Stimulated activated CD4-positive, alpha-beta T cell treated with anti-CD3 and anti-CD28 coated beads, Interleukin-4, amount 100 ng/mL, for 4 hours (primary cell): ENCODE data around the gene BEAN1.
A peak's percentile ranks its signal among the peaks of the same experiment; 100 is the strongest.
"Not testable (repeated sequence)": the region's sequence is repeated elsewhere in the genome, so short reads cannot be mapped to it uniquely, and the experiment has no call there.

Experiments used
- DNase-seq, 2 experiments: peaks; one replicate each; pipeline ENCODE4 v3.0.0-alpha.2; 2020

The BEAN1 gene

DNA sequence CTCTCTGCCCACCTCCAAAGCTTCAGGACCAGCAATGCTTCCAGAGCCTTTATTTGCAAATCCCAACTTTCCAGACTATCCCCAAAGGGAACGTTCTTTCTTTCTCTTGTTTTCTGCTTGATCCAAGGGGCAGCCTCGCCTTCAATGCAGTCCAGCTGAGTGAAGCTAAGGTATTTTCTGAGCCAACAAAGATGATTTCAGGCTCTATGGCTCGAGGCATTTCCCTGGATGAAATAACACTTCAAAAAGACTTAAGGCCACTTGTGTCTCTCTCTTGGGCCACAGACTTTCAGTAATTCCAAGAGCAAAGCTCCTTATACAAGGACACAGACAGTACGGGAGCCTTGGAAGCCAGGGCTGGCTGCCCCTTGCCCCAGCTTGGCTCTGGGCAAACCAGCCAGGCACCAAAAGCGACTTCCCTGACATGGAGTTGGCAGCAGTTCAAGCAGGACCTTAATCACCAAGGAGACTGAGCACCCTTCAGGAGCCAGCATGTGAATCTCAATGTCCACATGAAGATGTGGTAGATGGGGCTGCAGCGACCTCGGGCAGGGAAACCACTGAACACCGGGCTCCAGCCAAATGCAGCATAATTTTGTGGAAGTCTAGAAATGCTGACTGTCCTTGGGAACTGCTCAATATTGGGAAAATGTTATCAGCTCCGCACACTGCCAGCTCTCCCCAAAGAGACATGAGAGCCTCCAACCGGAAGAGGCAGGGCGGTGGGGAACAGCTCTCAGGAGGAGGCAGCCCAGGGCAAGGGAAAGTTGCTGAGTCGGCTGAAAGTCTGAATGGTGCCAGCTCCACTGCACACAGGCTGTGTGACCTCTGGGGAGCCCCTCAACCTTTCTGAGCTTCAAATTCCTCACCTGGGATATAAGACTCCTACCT lies 83.9 kb downstream of the BEAN1 start:
- DNase-seq: no peak

DNA sequence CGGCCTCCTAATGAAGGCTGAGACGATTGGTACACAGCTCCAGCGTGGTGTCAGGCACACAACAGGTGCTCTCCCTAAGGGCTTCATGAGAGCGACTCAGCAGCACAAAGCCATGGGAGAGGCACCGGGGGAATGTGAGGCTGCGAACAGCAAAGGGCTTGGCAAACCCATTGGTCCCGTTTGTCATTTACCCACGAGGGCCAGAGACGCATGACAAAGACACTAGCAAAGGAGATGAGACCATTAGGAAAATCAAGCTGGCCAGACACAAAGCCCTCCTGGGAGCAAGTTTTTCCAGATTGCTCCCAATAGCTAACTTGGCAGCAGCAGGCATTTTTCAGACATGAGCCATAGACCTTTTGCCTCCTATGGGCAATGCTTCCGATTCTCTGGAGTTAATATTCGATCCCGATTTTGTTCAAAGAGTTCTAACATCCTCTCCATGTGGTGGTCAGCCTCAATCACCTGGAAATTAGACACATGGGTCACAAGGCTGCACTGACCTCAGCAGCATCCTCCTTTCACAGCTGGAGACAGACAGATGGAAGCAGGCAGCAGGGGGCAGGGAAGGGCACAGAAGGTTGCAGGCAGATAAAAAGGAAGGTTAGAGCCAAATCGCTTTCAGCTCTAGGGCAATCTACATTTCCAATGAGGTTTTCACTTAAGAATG lies 84.6 kb downstream of the BEAN1 start:
- DNase-seq: no peak

- no peak for DNase-seq
Measured at GRCh38 chr16:66512272-66513110, 85.4 kb downstream of the BEAN1 start.

DNA sequence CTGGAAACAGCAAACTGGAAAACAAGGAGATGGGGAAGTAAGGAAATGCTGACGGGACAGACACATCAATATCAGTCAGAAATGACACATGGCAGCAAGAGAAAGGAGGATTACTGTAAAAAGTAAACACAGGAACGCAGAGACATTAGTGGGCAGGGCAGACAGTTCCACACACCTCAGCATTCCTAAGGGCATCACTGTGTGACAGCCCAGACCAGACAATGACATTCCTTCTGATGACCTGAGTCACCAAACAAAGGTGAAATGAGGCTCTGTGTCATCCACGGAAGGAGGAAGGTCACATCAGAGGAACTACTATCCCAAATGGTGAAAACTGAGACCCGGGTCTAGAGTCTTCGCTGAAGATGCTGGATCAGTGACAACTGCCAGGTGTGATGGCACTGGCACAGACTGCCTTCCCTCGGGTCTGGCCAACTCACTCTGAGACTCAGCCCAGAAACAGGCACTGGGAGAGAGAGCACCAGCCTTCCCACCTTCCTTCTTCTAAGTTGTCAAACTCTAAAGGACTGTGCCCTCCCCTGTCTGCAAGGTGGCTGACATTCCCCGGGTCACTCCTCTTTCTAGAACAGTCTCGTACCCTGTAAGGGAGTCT lies 86.1 kb downstream of the BEAN1 start:
- no peak for DNase-seq

DNA sequence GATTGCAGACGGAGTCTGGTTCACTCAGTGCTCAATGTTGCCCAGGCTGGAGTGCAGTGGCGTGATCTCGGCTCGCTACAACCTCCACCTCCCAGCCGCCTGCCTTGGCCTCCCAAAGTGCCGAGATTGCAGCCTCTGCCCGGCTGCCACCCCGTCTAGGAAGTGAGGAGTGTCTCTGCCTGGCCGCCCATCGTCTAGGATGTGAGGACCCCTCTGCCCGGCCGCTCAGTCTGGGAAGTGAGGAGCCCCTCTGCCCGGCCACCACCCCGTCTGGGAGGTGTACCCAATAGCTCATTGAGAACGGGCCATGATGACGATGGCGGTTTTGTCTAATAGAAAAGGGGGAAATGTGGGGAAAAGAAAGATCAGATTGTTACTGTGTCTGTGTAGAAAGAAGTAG lies 87.3 kb downstream of the BEAN1 start:
- not testable (repeated sequence) for DNase-seq

DNA sequence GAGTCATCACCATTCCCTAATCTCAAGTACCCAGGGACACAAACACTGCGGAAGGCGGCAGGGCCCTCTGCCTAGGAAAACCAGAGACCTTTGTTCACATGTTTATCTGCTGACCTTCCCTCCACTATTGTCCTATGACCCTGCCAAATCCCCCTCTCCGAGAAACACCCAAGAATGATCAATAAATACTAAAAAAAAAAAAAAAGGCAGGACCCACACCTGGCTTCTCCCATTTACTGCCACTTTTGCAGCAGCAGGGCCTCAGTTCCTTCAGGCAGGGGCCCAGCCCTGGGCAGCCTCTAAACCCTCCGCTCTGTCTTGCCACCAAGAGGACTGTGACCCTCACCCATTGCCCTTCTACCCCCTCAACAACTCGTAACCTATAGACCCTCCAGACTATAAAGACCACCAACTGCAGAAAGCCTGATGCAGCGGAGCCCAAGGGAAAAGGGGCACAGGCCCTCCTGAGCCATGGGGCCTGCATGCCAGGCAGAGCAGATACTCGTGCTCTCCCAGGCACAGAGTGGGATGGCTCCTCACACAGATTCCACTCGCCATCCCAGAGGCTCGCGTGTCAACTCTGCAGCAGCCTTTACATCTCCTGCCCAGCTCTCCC lies 88.0 kb downstream of the BEAN1 start:
- not testable (repeated sequence) for DNase-seq

DNA sequence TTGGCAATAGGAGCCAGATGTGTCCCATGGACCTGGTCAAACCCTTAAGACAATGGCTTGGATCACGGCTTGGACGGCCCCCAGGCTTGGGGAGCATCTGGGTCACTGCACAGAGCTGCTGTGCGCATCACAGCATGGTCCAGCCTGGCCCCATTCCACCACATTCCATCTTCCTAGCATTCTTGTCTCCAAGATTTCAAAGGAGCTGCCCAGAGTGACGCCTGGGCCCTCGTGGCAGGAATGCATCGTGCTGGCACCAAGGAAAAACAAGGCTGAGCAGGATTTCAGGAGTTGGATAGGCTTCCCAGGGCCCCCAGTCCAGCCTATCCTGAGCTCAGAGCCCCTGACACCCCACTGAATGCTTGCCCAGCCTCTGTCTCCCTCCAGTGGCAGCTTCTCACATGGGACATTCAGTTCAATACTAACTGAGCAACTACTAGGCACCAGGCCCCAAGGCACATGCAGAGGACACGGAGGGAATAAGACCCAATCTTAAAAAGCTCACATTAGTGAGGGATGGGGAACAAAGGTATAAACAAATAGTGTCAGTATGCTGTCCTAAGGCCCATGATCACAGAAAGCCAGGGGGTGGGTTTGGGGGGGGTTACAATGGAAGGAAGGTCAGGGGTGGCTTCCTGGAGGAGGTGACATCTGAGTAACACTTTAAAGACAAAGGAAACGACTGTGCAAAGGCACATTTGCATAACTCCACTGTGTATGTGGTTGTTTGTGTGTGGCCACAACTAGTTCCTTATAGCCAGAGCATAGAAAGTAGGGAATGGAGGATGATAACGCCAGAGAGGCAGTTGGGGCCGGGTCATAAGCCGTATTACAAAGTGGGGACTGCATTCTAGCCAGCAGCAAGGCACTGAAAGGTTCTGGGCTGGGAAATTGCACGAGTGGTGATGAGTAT lies 88.8 kb downstream of the BEAN1 start:
- DNase-seq: no peak

DNA sequence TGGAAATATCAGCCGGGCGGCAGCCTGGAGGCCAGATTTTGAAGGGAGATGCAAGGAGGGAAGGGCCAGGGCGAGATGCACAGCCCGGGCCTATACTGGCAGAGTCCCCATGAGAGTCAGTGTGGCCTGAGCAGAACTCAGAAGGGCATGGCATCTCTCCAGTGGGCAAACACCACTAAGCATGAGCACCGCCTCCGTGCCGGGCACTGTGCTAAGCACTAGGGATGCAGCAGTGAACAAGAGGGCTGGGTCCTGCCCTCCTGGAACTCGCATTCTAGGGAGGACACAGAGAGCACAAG lies 89.4 kb downstream of the BEAN1 start:
- no peak for DNase-seq

DNA sequence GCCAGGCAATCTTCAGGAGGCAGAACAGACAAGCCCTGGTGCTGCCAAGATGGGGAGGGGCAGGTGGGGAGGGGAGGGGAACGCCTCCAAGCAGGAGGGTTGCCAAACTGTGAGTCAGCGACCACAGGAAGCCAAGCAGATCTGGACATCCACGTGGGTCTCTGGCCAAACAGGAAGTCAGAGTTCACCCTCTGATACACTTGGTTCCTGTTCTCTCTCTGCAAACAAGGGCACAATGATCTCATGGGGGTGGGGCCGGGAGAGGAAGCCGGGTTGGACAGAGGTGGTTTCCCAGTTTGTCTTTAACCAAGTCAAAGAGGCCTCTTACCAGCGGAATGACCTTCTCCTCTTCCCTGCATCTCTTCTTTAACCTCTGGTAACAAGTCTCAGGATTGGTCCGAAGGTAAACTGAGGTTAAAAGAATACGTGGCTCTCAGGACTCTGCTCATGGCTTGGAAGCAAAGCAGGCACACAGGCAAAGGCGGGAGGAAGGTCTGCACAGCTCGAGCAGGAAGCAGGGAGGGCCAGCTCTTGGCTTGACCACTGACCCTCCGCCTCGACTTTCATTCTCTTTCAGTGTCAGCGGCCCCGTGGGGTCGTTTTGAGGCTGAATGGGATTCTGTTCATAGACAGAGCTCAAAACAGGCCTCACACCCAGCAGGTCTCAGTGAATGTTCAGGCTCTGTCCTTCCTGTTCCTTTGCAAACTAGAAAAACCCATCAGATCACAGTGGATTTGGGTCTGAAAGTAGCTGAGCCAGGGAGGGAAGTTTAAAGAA lies 89.9 kb downstream of the BEAN1 start:
- DNase-seq: peak; percentile 52 to 69

GRCh38 chr16:66517586-66518263 lies 90.6 kb downstream of the BEAN1 start:
- no peak for DNase-seq

DNA sequence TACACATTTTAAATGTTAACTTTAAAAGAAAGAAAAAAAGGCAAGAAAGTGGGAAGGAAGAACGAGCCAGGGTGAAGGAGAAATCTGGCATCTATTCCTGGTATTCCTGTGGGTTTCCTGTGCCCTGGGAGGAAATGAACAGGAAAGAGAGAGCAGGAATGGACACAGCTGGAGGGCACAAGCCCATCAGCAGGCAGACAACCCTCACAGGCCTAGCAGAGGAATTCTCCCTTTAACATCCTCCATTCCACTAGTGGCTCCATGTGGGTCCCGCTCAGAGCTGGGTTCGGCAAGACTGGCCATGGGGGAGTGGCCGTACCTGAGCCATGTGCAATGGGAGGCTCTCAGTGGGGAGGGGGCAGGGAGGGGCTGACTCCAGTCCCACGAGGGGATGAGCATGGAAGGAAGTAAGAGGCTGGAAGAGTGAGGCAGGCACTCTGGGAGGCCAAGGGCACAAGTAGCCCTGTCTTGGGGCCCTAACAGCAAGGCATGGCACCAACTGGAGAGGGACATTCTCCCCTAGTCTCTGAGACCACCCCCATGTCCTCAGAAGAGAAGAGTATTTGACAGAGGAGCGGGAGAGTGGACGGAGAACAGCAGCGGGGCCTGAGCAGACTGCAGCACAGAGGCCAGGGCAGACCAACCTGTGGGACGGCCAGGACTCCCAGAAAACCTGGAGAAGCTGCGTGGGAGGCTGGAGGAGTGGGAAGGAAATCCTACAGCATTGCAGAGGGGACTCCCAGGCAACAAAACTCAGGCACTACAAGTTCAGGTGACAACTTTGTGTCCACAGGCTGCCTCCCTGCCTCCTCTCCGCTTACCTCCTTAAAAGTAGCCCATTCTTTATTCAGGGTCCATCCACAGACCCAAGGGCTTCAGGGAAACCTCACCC lies 92.6 kb downstream of the BEAN1 start:
- no peak for DNase-seq

DNA sequence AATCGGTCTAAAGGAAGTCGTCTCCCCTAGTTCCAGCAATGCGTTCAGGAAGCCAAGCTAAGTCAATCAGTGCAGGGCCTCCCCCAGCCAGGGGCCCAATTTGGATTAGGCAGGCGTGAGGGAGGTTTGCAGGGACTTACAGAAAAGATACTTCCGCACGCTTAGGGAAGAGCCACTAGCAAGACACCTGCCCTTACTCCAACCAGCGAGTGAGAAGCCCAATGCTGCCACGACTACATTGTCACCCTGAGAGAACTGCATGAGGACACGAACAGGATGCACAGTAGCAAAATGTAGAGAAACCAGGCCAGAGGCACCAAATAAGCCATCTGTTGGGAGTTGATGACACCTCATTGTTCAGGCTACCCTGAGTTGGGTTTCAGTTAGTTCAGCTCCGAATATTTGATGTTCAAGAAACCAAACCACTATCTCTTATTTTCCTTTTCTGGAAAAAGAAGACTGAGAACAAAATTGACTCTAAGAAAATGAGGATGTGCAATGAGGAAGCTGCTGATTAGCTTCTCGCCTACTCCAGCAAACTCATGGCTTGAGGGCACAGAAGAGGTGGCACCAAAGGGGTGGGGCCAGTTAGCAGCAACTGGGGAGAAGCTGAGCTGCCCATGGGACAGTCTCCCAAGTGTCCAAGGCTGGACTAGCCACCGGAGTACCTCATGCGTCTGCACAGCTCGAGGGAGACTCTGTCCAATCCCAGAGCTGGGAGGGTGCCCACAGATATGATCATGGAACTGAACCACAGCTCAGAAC lies 93.5 kb downstream of the BEAN1 start:
- no peak for DNase-seq

DNA sequence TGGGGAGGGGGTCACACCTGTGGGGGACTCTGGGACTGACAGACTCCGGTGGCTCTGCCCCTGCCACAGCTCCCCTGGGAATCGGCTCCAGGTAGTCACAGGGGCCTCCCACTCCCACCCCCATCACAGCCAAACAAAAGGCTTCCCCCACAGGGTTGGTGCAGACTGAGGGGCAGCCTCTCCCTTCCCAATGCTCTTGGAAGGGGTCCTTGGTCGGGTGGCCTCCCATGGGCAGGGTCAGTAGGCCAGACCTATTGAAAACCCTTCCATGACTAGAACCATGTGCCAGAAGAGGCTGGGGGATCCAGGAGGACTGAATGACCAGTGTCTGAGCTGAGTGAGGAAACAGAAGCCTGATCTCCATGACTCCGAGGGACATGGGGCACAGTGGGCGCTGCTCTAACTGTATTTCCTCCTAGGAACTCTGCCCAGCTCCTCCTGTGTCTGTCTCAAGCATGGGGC lies 94.2 kb downstream of the BEAN1 start:
- DNase-seq: no peak

GRCh38 chr16:66521951-66522771 lies 95.1 kb downstream of the BEAN1 start:
- peak; percentile 81 to 95 for DNase-seq

DNA sequence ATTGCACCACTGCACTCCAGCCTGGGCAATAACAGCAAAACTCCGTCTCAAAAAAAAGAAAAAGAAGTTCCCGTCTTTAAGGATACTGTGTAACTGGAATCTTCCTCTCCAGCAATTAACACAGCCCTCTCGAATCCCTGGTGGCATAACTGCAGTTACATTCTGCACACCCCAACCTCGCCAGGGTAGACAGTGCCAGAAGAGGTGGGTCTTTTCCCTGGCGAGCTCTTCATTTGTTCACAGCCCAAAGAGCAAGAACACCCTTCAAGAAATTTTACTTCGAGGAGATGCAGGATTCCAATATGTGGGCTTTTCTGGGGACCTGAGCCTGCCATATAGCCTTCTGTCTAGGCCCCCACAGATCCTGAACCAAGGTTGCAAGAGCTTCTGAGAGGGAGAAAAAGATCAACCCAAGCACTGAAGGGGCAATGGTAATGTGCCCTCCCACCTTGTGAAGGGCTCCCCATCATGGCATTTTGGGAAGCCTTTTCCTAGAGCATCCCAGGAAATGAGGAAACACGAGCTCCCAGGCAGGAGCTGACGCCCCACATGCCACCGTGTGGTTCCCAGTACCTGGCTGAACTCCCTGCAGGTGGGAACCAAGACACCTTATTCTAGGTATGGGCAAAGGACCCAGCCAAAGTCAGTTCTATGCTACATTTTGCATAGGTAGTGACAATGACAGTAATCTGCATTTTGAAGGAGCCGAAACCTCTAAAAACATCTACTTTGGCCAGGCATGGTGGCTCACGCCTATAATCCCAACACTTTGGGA lies 95.9 kb downstream of the BEAN1 start:
- no peak for DNase-seq

- DNase-seq: no peak
Measured at GRCh38 chr16:66523861-66524354, 96.8 kb downstream of the BEAN1 start.
